Astrocyte (in vitro differentiated cells and primary cell): ENCODE data around the gene SLC26A5. TPM values are rescaled to one million over a fixed set of nuclear protein-coding genes. Genes with fewer than 3 reads are reported as not detected.

Experiments
- DNase-seq: peaks from one replicate; pipeline ENCODE4 v3.0.0-alpha.2; 2010; ENCODE audit warnings: low read depth
- FAIRE-seq: peaks from 2 replicates; lab custom pipeline; 2011; peaks lifted over from hg19 to GRCh38; lab: Jason Lieb, UNC
- H2AFZ ChIP-seq: 2 replicates; pipeline ENCODE4 v1.6.0; 2012; ENCODE audit warnings: low read depth, low read length, inconsistent platforms
- H3K27ac ChIP-seq: 2 replicates; pipeline ENCODE4 v1.5.1; 2011; ENCODE audit warnings: low read depth, low read length, inconsistent platforms
- H3K27me3 ChIP-seq: 2 replicates; pipeline ENCODE4 v1.6.0; 2011; ENCODE audit warnings: low read length, inconsistent platforms; ENCODE audit not compliant: insufficient read depth
- H3K36me3 ChIP-seq: 2 replicates; pipeline ENCODE4 v1.5.1; 2011; ENCODE audit warnings: low read length, inconsistent platforms; ENCODE audit not compliant: insufficient read depth
- H3K4me1 ChIP-seq: 2 replicates; pipeline ENCODE4 v1.5.1; 2011; ENCODE audit warnings: low read length, inconsistent platforms; ENCODE audit not compliant: insufficient read depth
- H3K4me2 ChIP-seq: 2 replicates; pipeline ENCODE4 v1.6.0; 2012; ENCODE audit warnings: low read length, inconsistent platforms
- H3K4me3 ChIP-seq: 2 replicates; pipeline ENCODE4 v1.5.1; 2011; ENCODE audit warnings: low read depth, mild to moderate bottlenecking, low read length, inconsistent platforms; ENCODE audit not compliant: insufficient read depth
- H3K79me2 ChIP-seq: 2 replicates; pipeline ENCODE4 v1.6.0; 2012; ENCODE audit warnings: mild to moderate bottlenecking, low read length, inconsistent platforms; ENCODE audit not compliant: insufficient read depth
- H3K9ac ChIP-seq: 2 replicates; pipeline ENCODE4 v1.6.0; 2012; ENCODE audit warnings: mild to moderate bottlenecking, low read length, inconsistent platforms
- H3K9me3 ChIP-seq: 2 replicates; pipeline ENCODE4 v1.5.1; 2012; ENCODE audit warnings: low read depth, mild to moderate bottlenecking, low read length, inconsistent platforms; ENCODE audit not compliant: insufficient read depth
- H4K20me1 ChIP-seq: 2 replicates; pipeline ENCODE4 v1.6.0; 2012; ENCODE audit warnings: low read length, inconsistent platforms; ENCODE audit not compliant: insufficient read depth
- H3K27ac Mint-ChIP-seq: one replicate; pipeline ENCODE4 v1.8.0; 2021; ENCODE audit warnings: mild to moderate bottlenecking, mixed read lengths; ENCODE audit not compliant: unreplicated experiment
- H3K27me3 Mint-ChIP-seq: one replicate; pipeline ENCODE4 v1.8.0; 2021; ENCODE audit warnings: low read depth, mixed read lengths; ENCODE audit not compliant: unreplicated experiment
- H3K36me3 Mint-ChIP-seq: one replicate; pipeline ENCODE4 v1.8.0; 2021; ENCODE audit warnings: low read depth, mixed read lengths; ENCODE audit not compliant: unreplicated experiment
- H3K4me1 Mint-ChIP-seq: one replicate; pipeline ENCODE4 v1.8.0; 2021; ENCODE audit warnings: low read depth, mixed read lengths; ENCODE audit not compliant: unreplicated experiment
- H3K4me3 Mint-ChIP-seq: one replicate; pipeline ENCODE4 v1.8.0; 2021; ENCODE audit warnings: mild to moderate bottlenecking, moderate library complexity, mixed read lengths; ENCODE audit not compliant: unreplicated experiment
- H3K9me3 Mint-ChIP-seq: one replicate; pipeline ENCODE4 v1.8.0; 2021; ENCODE audit warnings: mild to moderate bottlenecking, mixed read lengths; ENCODE audit not compliant: unreplicated experiment
- CTCF ChIP-seq: IDR thresholded peaks from 2 replicates; pipeline ENCODE4 v1.5.1; 2011; ENCODE audit warnings: low read depth, mild to moderate bottlenecking, inconsistent platforms, low read length, moderate library complexity; ENCODE audit not compliant: insufficient read depth
- EZH2 ChIP-seq: IDR thresholded peaks from 2 replicates; pipeline ENCODE4 v1.6.1; 2012; ENCODE audit warnings: mild to moderate bottlenecking, low read length, inconsistent platforms; ENCODE audit not compliant: insufficient read depth
- total RNA-seq: library from RNA; stranded (reverse); gene quantifications from 2 replicates; pipeline ENCODE4 v1.2.1, GENCODE V29; 2021

Gene SLC26A5
- total RNA-seq, 1 donor from 2014 or later: not detected

- H3K9me3 ChIP-seq: no peaks in the 10 kb centered on the region
- no peak overlapping the region for H3K27ac ChIP-seq
- H3K4me2 ChIP-seq: no peak overlapping the region
- Mint-ChIP-seq H3K27ac (no peak overlapping the region), H3K4me1 (no peaks in the 10 kb centered on the region), H3K36me3 (no peaks in the 10 kb centered on the region), H3K4me3 (no peak overlapping the region), H3K27me3 (peaks cover 5% of the 10 kb centered on the region), H3K9me3 (no peaks in the 10 kb centered on the region)
- no peaks in the 10 kb centered on the region for H4K20me1 ChIP-seq
- H3K27me3 ChIP-seq: no peaks in the 10 kb centered on the region
- TF ChIP-seq CTCF (no peak), EZH2 (no peak)
- H2AFZ ChIP-seq: no peak overlapping the region
- no peaks in the 10 kb centered on the region for H3K4me1 ChIP-seq
- H3K79me2 ChIP-seq: no peaks in the 10 kb centered on the region
- H3K4me3 ChIP-seq: no peak overlapping the region
- FAIRE-seq (no peak), DNase-seq (no peak)
- no peaks in the 10 kb centered on the region for H3K36me3 ChIP-seq
- no peak overlapping the region for H3K9ac ChIP-seq
Observed at GRCh38 chr7:103480771-103481170, 34.8 kb upstream of the SLC26A5 start.

- FAIRE-seq (no peak), DNase-seq (no peak)
- H3K36me3 Mint-ChIP-seq: no peaks in the 10 kb centered on the region
- no peak overlapping the region for H2AFZ ChIP-seq
- no peaks in the 10 kb centered on the region for H3K27me3 ChIP-seq
- no peak overlapping the region for H3K27ac Mint-ChIP-seq
- no peak overlapping the region for H3K4me3 ChIP-seq
- H3K9me3 Mint-ChIP-seq: no peaks in the 10 kb centered on the region
- no peaks in the 10 kb centered on the region for H3K36me3 ChIP-seq
- no peak overlapping the region for H3K4me2 ChIP-seq
- H4K20me1 ChIP-seq: no peaks in the 10 kb centered on the region
- no peaks in the 10 kb centered on the region for H3K9me3 ChIP-seq
- H3K9ac ChIP-seq: no peak overlapping the region
- H3K79me2 ChIP-seq: no peaks in the 10 kb centered on the region
- no peak for TF ChIP-seq EZH2
- TF ChIP-seq CTCF: no peak
- no peak overlapping the region for H3K4me3 Mint-ChIP-seq
- H3K27ac ChIP-seq: no peak overlapping the region
- H3K4me1 ChIP-seq: no peaks in the 10 kb centered on the region
- no peaks in the 10 kb centered on the region for H3K4me1 Mint-ChIP-seq
- no peaks in the 10 kb centered on the region for H3K27me3 Mint-ChIP-seq
Observed at GRCh38 chr7:103474956-103475355, 28.9 kb upstream of the SLC26A5 start.

GRCh38 chr7:103469095-103469948 lies 23.3 kb upstream of the SLC26A5 start:
- DNase-seq (no peak), FAIRE-seq (no peak)
- Histone ChIP-seq H3K4me2 (no peak overlapping the region), H3K79me2 (no peaks in the 10 kb centered on the region), H3K27me3 (peaks cover 2% of the 10 kb centered on the region), H3K27ac (no peak overlapping the region), H4K20me1 (no peaks in the 10 kb centered on the region), H3K9ac (no peak overlapping the region), H2AFZ (no peak overlapping the region), H3K4me1 (no peaks in the 10 kb centered on the region), H3K36me3 (no peaks in the 10 kb centered on the region), H3K9me3 (no peaks in the 10 kb centered on the region), H3K4me3 (no peak overlapping the region)
- Mint-ChIP-seq H3K27ac (no peak overlapping the region), H3K9me3 (peaks cover 1% of the 10 kb centered on the region), H3K4me1 (no peaks in the 10 kb centered on the region), H3K27me3 (no peaks in the 10 kb centered on the region), H3K36me3 (no peaks in the 10 kb centered on the region), H3K4me3 (no peak overlapping the region)
- TF ChIP-seq CTCF (no peak), EZH2 (no peak)
